CD14-positive monocyte (primary cell): ENCODE results near the gene MYO16. TPM values are rescaled to one million over a fixed set of nuclear protein-coding genes. Genes with fewer than 3 reads are reported as not detected.

Experiments used
- DNase-seq, 3 donors: peaks; one replicate each; pipeline ENCODE4 v3.0.0-alpha.2; 2011 to 2022
- H2AFZ ChIP-seq: 2 replicates; pipeline ENCODE4 v1.6.0; 2012; ENCODE audit warnings: mild to moderate bottlenecking, low read depth, low read length, inconsistent platforms; ENCODE audit not compliant: insufficient read depth, poor library complexity, severe bottlenecking
- H3K27ac ChIP-seq, 2 donors: 1 replicate in 1 of 2; 2 replicates in 1 of 2; pipeline ENCODE4 v1.5.1; 2012 to 2013; ENCODE audit warnings: low read length in 2 of 2, control low read depth in 1 of 2, inconsistent platforms in 1 of 2, low read depth in 1 of 2, mild to moderate bottlenecking in 1 of 2
- H3K27me3 ChIP-seq, 2 donors: one replicate each; pipeline versions ENCODE4 v1.6.0 to v1.6.1; 2011 to 2013; ENCODE audit warnings: low read length in 2 of 2; ENCODE audit not compliant: control insufficient read depth in 2 of 2, insufficient read depth in 2 of 2
- H3K36me3 ChIP-seq, 2 donors: replicated peaks in 1 of 2; 1 replicate in 1 of 2; 2 replicates in 1 of 2; pipeline versions ENCODE4 v1.5.1 to v1.6.1; 2012 to 2013; ENCODE audit warnings: low read length in 2 of 2, control low read depth in 1 of 2, inconsistent platforms in 1 of 2, mild to moderate bottlenecking in 1 of 2; ENCODE audit not compliant: insufficient read depth in 2 of 2, control insufficient read depth in 1 of 2
- H3K4me1 ChIP-seq, 2 donors: 1 replicate in 1 of 2; 2 replicates in 1 of 2; pipeline versions ENCODE4 v1.5.1 to v1.6.1; 2012 to 2013; ENCODE audit warnings: low read length in 2 of 2, control low read depth in 1 of 2, inconsistent platforms in 1 of 2, mild to moderate bottlenecking in 1 of 2, moderate library complexity in 1 of 2; ENCODE audit not compliant: insufficient read depth in 2 of 2, control insufficient read depth in 1 of 2
- H3K4me2 ChIP-seq: replicated peaks from 2 replicates; pipeline ENCODE3; 2012; ENCODE audit warnings: low read length, moderate library complexity, mild to moderate bottlenecking; ENCODE audit not compliant: poor library complexity, severe bottlenecking; ENCODE audit errors: extremely low read depth
- H3K4me3 ChIP-seq, 3 experiments: fragments of 200-600 bp in 1 of 3; sonication (generic) in 1 of 3; replicated peaks in 1 of 3; 1 replicate in 2 of 3; 2 replicates in 1 of 3; pipeline ENCODE4 v1.5.1; 2011 to 2013; ENCODE audit warnings: low read length in 3 of 3, mild to moderate bottlenecking in 3 of 3, control low read depth in 2 of 3, low read depth in 2 of 3, inconsistent platforms in 1 of 3, moderate library complexity in 1 of 3
- H3K79me2 ChIP-seq: 2 replicates; pipeline ENCODE4 v1.6.0; 2012; ENCODE audit warnings: mild to moderate bottlenecking, control low read depth, inconsistent platforms, low read length, moderate library complexity; ENCODE audit not compliant: insufficient read depth
- H3K9ac ChIP-seq: 2 replicates; pipeline ENCODE4 v1.6.0; 2017; ENCODE audit warnings: low read length, mild to moderate bottlenecking; ENCODE audit not compliant: insufficient read depth, poor library complexity, severe bottlenecking
- H3K9me3 ChIP-seq, 2 donors: replicated peaks in 1 of 2; 1 replicate in 1 of 2; 2 replicates in 1 of 2; pipeline versions ENCODE4 v1.5.1 to v1.6.1; 2012 to 2013; ENCODE audit warnings: low read length in 2 of 2, control low read depth in 1 of 2; ENCODE audit not compliant: control insufficient read depth in 1 of 2, insufficient read depth in 1 of 2
- H4K20me1 ChIP-seq: 2 replicates; pipeline ENCODE4 v1.6.0; 2012; ENCODE audit warnings: mild to moderate bottlenecking, low read length, control low read depth, moderate library complexity; ENCODE audit not compliant: insufficient read depth
- H3K27ac Mint-ChIP-seq, 7 donors: one replicate each; pipeline ENCODE4 v1.8.0; 2020; ENCODE audit warnings: mild to moderate bottlenecking in 7 of 7, mixed read lengths in 7 of 7, moderate library complexity in 6 of 7, inconsistent platforms in 2 of 7
- H3K27me3 Mint-ChIP-seq, 3 donors: one replicate each; pipeline ENCODE4 v1.8.0; 2021 to 2022; ENCODE audit warnings: low read depth in 3 of 3, mild to moderate bottlenecking in 3 of 3, mixed read lengths in 3 of 3, moderate library complexity in 3 of 3, inconsistent platforms in 1 of 3
- H3K36me3 Mint-ChIP-seq, 2 donors: one replicate each; pipeline ENCODE4 v1.8.0; 2020; ENCODE audit warnings: mixed read lengths in 2 of 2, inconsistent platforms in 1 of 2, mild to moderate bottlenecking in 1 of 2
- H3K4me1 Mint-ChIP-seq: one replicate; pipeline ENCODE4 v1.8.0; 2020; ENCODE audit warnings: mild to moderate bottlenecking, mixed read lengths
- H3K4me3 Mint-ChIP-seq, 2 donors: one replicate each; pipeline ENCODE4 v1.8.0; 2020; ENCODE audit warnings: mild to moderate bottlenecking in 2 of 2, mixed read lengths in 2 of 2, moderate library complexity in 1 of 2
- H3K9me3 Mint-ChIP-seq, 7 donors: one replicate each; pipeline ENCODE4 v1.8.0; 2020 to 2022; ENCODE audit warnings: mixed read lengths in 7 of 7, mild to moderate bottlenecking in 6 of 7, moderate library complexity in 6 of 7, inconsistent platforms in 2 of 7
- WGBS: methylation state at CpG from one replicate; pipeline ENCODE4 v1.1.5; 2013; ENCODE audit warnings: missing lambda C conversion rate; ENCODE audit not compliant: insufficient coverage; 5-methylcytosine and 5-hydroxymethylcytosine counted together
- intact Hi-C, 2 donors: fragments of 100-400 bp; cut with micrococcal nuclease; formaldehyde crosslinking; loops; one replicate each; pipeline versions ENCODE4 v1.15.0 to v1.15.1; 2023
- polyA plus RNA-seq, 3 donors: library from polyadenylated mRNA; depleted of rRNA in 1 of 3; unstranded in 2 of 3; stranded (reverse) in 1 of 3; fragments of 300-500 nt in 2 of 3; fragments of >200 nt in 1 of 3; fragmentation: Illumina TruSeq in 2 of 3; gene quantifications; 1 replicate in 2 of 3; 2 replicates in 1 of 3; pipeline ENCODE4 v1.2.3, GENCODE V29; 2012 to 2021
- TF ChIP-seq, protein P1 (sequence below): fragments of 200-600 bp; IDR thresholded peaks from one replicate; pipeline ENCODE4 v1.8.0; 2022; ENCODE audit warnings: antibody characterized with exemption, mild to moderate bottlenecking

MYO16 gene
- polyA plus RNA-seq, 3 donors, result not detected

DNA sequence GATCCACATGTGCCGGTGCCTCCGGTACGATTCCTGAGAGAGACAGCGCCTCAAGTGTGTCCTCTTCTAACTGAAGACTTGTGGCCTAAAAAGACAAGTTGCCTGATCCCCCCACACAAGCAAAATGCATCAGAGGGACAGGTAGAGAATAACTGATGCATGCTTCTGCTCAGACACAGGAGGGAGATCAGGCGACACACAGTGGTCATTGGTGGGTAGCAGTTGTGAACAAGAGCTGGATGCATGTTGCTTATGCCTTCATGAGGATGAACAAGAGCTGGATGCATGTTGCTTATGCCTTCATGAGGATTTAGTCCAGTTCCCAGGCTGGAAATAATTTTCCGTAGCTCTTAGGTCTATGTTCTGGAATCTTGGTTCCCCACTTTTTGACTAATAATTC lies 505.6 kb downstream of the MYO16 start:
- no peak overlapping the region for H3K4me3 ChIP-seq
- DNase-seq, result no peak
- peak overlapping the region in 1 of 7 donors; percentile 33 for H3K27ac Mint-ChIP-seq
- peaks cover 0 to 3% of the 10 kb centered on the region in 2 donors for H3K27me3 ChIP-seq
- H3K4me2 ChIP-seq, result no peak overlapping the region
- peaks cover 0 to 4% of the 10 kb centered on the region in 2 donors for H3K36me3 Mint-ChIP-seq
- peaks cover 21 to 24% of the 10 kb centered on the region in 2 donors for H3K4me1 ChIP-seq
- H3K79me2 ChIP-seq, result no peaks in the 10 kb centered on the region
- no peak overlapping the region for H3K4me3 Mint-ChIP-seq
- peaks cover 9 to 11% of the 10 kb centered on the region in 2 donors for H3K9me3 ChIP-seq
- H3K27me3 Mint-ChIP-seq, result peaks cover 5 to 10% (median 8%) of the 10 kb centered on the region in 3 donors
- WGBS, result 98% methylated on average over 5 of the region's 6 CpGs
- H3K9ac ChIP-seq, result no peak overlapping the region
- H4K20me1 ChIP-seq, result no peaks in the 10 kb centered on the region
- peaks cover 7 to 13% (median 9%) of the 10 kb centered on the region in 7 donors for H3K9me3 Mint-ChIP-seq
- H3K27ac ChIP-seq, result no peak overlapping the region
- no peaks in the 10 kb centered on the region for H3K36me3 ChIP-seq
- intact Hi-C loops, result no loop called here
- no peak overlapping the region for H2AFZ ChIP-seq
- H3K4me1 Mint-ChIP-seq, result peaks cover 24% of the 10 kb centered on the region
- TF ChIP-seq, protein P1, sequence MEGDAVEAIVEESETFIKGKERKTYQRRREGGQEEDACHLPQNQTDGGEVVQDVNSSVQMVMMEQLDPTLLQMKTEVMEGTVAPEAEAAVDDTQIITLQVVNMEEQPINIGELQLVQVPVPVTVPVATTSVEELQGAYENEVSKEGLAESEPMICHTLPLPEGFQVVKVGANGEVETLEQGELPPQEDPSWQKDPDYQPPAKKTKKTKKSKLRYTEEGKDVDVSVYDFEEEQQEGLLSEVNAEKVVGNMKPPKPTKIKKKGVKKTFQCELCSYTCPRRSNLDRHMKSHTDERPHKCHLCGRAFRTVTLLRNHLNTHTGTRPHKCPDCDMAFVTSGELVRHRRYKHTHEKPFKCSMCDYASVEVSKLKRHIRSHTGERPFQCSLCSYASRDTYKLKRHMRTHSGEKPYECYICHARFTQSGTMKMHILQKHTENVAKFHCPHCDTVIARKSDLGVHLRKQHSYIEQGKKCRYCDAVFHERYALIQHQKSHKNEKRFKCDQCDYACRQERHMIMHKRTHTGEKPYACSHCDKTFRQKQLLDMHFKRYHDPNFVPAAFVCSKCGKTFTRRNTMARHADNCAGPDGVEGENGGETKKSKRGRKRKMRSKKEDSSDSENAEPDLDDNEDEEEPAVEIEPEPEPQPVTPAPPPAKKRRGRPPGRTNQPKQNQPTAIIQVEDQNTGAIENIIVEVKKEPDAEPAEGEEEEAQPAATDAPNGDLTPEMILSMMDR, result no peak

GRCh38 chr13:109136873-109137272 lies 507.5 kb downstream of the MYO16 start:
- TF ChIP-seq, protein P1, result no peak
- H3K9me3 ChIP-seq, result peaks cover 11 to 14% of the 10 kb centered on the region in 2 donors
- intact Hi-C loops, result no loop called here
- H3K27me3 Mint-ChIP-seq, result peaks cover 17 to 26% (median 22%) of the 10 kb centered on the region in 3 donors
- peaks cover 0 to 4% of the 10 kb centered on the region in 2 donors for H3K36me3 Mint-ChIP-seq
- no peaks in the 10 kb centered on the region for H3K79me2 ChIP-seq
- H3K4me1 Mint-ChIP-seq, result peaks cover 12% of the 10 kb centered on the region
- no peak overlapping the region for H3K4me2 ChIP-seq
- peaks cover 13 to 18% of the 10 kb centered on the region in 2 donors for H3K27me3 ChIP-seq
- WGBS, result no CpG with 5 or more reads among the region's 2 CpGs
- H3K4me1 ChIP-seq, result peaks cover 8 to 9% of the 10 kb centered on the region in 2 donors
- DNase-seq, result no peak
- H3K4me3 ChIP-seq, result no peak overlapping the region
- no peaks in the 10 kb centered on the region for H3K36me3 ChIP-seq
- peaks cover 7 to 22% (median 14%) of the 10 kb centered on the region in 7 donors for H3K9me3 Mint-ChIP-seq
- H3K9ac ChIP-seq, result no peak overlapping the region
- H2AFZ ChIP-seq, result no peak overlapping the region
- no peaks in the 10 kb centered on the region for H4K20me1 ChIP-seq
- H3K4me3 Mint-ChIP-seq, result no peak overlapping the region
- no peak overlapping the region for H3K27ac Mint-ChIP-seq
- H3K27ac ChIP-seq, result no peak overlapping the region
